Eye (tissue), 1 donor: ENCODE results near the gene EPN2.
"Not testable (repeated sequence)": the region's sequence is repeated elsewhere in the genome, so short reads cannot be mapped to it uniquely, and the experiment has no call there.

Source experiments
- DNase-seq: peaks from one replicate; pipeline ENCODE4 v3.0.0-alpha.2; 2015

EPN2 gene

DNA sequence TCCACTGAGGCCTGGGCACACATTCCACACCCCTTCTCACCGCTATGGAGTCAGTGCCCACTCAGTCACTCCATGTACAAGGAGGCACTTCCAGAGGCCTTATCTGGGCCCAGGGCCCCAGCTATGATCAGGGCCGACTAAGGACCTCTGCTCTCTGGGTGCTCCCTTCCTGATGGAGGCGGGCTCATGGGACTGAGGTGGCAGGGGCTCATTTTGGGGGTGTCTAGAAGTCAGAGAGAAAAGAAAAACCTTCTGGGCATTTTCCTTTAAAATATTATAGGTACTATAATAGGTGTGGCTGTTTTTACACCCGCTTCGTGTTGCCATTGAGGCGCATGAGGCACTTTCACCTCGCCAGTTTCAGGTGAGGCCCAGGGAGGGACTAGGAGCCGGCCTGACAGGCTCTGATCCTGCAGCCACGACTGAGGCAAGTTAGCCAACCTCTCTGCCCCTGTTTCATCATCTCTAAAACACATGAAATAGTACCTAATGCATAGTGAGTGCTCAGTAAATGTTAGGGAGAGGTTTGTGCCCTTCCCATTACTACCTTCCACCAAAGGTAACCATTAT is 111.0 kb downstream of the EPN2 start:
- no peak for DNase-seq

DNA sequence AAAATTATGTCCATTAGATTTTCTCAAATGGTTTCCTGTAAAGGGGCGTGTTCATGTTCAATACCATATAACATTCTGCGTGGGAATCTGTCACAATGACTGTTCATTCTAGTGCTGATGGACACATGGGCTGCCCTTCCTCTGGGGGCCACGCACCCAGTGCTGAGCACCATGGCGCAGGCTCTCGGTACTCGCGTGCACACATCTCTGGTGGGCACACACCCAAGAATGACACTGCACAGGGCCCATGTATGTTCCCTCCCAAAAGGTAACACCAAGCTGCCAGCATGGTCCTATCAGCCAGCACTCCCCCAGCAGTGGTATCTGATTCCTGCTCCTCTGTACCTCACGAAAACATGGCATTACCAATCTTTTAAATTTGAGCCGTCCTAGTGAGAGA is 111.6 kb downstream of the EPN2 start:
- DNase-seq: no peak

DNA sequence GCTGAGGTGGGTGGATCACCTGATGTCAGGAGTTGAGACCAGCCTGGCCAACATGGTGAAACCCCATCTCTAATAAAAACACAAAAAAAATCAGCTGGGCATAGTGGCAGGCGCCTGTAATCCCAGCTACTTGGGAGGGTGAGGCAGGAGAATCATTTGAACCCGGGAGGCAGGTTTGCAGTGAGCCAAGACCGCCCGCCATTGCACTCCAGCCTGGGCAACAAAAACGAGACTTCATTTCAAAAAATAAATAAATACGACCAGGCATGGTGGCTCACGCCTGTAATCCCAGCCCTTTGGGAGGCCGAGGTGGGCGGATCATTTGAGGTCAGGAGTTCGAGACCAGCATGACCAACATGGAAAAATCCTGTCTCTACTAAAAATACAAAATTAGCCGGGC is 116.2 kb downstream of the EPN2 start:
- not testable (repeated sequence) for DNase-seq

DNA sequence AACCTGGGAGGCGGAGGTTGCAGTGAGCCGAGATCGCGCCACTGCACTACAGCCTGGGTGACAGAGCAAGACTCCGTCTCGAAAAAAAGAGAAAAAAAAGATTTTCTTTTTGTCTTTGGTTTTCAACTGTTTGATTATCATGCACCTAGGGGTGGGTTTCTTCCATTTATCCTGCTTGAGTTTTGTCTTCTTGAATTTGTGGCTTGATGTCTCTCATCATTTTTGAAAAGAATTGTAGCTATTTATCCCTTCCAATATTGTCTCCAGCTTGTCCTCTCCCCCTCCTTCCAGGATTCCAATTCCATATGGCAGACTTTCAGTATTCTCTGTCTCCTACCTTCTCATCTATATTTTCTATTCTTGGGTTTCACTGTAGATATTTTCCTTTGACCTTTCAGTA is 117.6 kb downstream of the EPN2 start:
- no peak for DNase-seq

DNA sequence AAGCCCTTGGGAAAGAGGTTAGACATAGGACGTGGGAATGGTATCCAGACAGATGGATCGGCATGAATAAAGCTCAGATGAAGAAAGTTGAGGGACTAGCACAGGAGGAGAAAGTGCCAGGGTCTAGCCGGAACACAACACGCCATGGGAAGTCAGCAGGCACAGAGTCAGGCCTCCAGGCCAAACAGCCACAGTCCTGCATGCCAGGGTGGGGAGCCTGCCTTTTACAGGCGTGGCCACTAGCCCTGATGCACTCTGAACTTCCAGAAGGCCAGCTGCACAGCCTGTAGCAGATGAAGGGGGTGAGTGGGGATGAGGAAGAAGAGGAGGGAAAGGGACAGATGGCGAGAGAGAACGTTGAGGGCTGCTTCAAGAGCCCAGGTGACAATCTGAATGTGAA is 120.2 kb downstream of the EPN2 start:
- no peak for DNase-seq

DNA sequence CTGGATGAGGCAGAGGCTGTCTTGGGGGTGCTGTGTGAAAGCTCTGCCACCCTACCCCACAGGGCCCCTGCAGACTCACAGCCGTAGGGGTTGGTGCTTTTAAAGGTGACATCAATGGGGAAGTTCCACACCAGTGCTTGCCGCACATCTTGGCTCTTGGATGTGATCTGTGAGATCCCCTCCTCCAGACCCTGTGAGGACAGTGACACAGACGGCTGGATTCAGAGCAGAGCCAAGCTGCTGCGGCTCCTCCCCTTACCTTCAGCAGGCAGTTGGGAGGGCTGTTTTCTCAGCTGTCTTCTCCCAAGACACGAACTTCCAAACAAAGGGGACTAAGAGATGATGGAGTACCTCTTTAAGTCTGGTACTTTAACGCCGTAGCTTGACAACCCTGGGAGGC is 120.6 kb downstream of the EPN2 start:
- no peak for DNase-seq

DNA sequence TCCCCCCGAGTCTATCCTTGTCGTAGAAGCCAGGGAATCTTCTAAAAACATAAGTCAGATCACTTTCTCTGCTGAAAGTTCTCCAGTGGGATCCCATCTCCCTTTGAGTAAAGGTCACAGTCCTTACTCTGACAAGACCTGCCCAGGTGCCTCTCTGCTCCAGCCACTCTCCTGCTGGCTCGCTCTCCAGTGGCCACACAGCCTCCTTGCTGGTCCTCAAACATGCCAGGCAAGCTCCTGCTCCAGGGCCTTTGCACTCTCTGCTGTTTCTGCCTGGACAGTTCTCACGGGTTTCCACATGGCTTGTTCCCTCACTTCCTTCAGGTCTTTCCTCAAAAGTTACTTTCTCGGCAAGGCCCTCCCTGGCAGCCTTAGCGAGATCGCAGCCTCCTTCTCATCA is 122.0 kb downstream of the EPN2 start:
- no peak for DNase-seq

DNA sequence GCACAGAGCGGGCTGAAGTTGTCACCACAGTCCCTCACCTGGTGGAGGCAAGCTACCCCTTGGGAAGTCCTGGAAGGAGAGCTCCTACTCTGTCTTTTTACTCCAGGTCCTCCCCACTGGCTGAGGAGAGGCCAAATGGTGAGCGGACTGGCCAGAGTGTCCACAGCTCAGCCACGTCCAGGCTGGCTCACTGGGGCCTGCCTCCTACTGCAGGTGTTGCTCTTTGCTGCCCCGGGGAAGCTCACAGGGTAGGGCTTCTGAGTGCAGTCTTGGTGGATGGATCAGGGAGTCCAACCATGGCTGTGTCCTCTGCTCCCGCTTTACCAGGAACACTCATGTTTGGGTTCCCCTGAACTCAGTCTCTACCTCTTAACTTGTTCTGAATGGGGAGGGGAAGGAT is 122.7 kb downstream of the EPN2 start:
- DNase-seq: no peak

DNA sequence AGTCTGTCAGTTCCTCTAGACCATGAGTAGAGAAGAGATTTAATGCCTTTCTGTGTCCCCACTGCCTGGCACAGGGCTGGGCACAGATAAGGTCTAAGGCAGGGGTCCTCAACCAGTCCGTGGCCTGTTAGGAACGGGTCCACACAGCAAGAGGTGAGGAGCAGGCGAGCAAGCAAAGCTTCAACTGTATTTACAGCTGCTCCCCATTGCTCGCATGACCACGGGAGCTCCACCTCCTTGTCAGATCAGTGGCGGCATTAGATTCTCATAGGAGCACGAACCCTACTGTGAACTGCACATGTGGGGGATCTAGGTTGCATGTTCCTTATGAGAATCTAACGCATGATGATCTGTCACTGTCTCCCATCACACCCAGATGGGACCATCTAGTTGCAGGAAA is 123.6 kb downstream of the EPN2 start:
- DNase-seq: no peak

DNA sequence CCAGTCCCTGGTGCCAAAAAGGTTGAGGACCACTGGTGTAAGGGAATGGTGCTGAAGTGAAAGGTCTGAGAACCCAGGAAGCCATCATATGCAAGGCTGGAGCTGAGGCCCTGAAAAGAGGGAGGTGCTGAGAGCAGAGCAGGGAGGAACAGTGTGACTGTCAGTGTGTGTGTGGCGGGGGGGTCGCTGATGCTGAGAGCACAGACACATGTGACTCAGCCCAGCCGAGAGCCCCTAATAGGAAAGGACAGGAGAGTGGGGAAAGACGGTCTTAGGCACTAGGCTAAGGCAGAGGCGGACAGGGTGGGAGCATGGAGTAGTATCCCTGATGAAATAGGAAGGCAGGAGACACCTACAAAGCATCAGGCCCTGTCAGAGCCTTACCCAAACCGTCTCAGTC is 124.2 kb downstream of the EPN2 start:
- DNase-seq: no peak

DNA sequence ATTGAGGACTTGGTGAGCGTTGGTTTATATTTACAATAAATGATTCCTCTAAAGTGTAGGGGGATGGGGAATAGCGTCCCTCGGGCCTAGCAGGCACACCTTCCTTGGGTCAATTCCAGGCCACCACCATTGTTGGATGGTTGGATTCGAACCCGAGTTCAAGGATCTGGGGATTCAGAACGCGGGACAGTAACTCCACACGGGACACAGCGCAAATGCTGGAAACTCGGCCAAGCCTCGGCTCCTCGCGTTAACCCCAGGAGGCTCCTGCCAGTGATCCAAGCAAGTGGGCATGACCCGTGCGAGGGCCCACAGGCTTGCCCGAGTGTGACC is 124.7 kb downstream of the EPN2 start:
- DNase-seq: no peak

DNA sequence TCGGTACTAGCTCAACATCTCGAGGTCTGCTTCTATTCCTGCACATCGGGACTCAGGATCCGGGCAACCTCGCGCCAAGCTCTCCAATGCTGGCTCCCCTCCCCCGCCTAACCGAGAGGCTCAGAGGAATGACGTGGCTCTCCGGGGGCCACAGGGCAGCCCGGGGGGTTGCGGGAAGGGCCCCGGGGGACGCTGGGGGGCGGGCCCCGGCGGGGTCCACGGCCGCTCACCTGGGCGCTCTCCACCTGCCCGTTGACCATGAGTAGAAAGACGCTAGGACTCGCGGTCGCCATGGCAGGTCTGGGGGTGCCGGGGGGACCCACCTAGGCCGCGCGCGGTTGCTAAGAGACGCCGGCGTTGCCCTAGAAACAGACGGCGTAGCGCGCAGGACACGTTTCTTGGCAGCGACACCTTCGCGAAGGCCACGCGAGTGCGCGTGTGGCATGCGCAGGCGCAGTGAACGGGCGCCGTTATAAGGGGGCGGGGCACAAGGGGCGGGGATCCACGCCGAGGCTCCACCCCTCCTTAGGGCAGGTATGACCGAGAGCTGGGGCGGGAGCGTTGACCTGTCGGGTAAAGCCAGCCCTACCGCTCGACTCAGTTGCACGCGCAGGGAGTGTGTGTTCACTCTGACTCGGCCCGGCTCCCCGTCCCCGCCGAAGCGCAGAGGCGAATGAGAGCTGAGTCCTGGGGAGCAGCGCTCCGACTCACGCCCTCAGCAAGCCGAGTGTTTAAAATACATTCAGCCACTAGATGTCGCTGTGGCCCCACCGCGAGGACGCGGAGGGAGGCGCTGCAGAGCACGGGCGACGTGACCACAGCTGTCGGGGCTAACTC is 125.3 kb downstream of the EPN2 start, which contains the start of gene B9D1:
B9D1 (minus strand) TSS at position 447 of the 837 bp plus-strand sequence; CDS start at position 293, 154 bp downstream.
- peak; percentile 99 for DNase-seq

DNA sequence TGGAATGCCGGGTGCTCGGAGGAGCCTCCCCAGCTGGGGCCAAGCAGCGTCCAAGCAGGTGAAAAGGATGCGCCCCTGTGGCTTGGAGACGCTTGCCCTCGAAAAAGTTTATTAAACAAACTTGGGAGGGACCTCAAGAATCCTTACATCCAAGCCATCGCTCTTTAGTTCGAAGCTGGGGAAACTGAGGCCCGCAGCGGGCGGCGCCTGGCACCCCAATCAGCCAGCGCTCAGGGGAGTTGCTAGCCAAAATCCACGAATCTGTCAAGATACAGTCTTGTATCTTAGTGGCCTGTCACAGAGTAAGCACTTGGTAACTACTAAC is 125.9 kb downstream of the EPN2 start:
- DNase-seq: no peak

DNA sequence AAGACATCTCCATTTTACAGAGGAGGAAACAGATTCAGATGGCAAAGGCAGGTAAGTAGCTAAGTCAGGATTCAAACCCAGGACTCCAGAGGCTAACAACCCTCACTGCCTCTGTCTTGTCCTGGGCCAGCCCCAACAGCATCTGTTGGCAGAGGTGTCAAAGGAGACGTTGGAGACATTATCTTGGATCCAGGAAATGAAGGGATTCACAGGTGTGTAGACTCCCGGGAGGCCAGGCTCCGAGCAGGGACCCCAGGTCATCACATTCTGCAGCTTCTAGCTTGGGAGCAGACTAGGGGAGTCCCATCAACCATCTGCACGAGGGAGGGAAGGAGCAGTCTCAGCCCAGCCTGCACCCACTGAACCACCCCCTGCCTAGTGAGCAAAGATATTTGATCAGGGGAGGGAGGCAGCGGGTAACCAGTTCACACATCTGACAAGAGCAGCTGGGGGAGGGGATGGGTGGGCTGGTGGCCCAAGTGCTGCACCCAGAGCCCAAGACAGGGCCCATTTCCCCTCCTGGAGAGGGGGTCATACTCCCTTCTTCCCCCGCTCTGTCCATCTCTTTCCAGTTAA is 126.4 kb downstream of the EPN2 start:
- DNase-seq: no peak

DNA sequence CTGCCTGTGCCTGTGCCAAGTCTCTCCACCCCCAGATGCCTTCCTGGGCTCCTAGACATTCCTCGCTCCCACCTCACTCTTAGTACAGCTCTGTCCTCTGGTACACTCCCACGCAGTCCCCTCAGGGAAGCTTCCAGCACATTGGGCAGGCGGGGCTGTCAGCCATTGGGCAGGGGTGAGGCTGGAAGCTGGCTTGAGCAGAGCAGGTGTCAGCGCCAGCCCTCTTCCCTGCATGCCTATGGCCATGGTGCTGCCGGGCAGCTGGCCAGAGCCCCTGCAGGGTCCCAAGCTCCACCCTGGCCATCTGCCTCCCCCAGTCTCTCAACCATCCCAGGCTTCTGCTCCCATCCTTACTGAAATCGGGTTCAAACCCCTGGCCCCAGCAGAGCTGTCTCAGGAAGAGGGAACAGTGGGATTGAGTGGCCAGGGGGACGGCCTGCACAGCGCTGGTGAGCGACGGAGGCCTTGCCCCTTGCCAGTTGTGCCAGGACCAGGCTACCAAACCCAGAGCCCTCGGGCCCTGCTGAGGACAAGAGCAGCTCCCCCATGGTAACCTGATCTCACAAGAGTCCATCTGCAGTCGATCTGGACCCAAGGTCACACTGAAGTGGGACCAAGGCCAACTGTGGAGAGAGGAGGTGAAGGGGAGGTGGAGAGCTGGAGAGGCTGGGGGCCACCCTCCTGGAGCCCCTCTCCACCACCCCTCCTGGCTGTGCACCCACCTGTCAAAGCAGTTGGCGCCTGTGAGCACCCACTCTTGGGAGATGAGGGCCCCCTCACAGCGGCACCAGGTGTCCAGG is 127.7 kb downstream of the EPN2 start:
- peak; percentile 49 for DNase-seq

DNA sequence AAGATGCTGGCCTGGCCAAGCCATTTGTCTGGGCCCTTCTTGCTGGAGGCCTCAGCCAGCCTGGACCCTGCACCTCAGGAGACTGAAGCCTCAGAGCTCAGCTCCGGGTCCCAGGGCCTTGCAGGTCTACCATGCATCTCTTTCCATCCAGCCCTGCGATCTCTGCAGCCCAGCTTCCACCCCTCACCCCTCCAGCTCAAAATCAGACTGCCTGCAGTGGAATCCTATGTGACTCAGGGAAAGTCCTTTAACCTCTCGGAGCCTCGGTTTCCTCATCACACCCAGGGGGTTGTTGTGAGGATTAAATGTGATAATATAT is 128.3 kb downstream of the EPN2 start:
- DNase-seq: no peak

DNA sequence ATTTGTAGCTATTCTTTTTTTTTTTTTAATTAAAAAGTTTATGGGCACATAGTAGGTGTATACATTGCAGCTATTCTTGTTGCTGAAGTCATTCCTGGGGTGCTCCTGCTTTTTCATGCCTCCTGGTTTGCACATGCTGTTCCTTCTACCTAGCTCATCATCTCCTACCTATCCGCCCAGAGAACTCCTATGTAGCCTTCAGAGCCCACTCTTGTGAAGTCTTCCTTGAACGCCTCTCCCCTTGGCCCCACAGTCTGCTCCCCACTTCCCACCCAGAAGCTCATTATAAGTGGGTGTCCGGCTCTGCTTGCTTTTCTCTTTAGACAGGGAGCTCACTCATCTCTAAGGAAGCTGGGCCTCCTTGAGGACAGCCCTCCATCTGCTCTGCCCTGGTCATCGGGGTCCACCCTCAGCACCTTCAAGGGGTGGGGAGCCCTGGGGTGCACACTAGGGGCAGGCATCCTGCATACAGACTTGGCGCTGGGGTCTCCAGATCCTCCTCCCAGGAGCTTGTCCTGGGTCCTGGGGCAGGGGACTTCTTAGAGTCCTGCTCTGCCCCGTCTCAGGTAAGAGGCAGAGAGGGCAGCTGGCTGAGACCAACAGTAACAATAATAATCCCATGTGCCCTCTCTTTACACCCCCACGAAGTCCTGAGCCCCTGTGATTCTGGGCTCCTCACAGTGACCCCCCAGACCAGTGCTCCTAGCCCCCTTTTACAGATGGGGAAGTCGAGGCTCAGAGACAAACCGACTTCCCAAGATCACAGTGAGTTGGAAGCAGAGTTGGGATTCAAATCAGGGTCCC is 128.9 kb downstream of the EPN2 start:
- no peak for DNase-seq

DNA sequence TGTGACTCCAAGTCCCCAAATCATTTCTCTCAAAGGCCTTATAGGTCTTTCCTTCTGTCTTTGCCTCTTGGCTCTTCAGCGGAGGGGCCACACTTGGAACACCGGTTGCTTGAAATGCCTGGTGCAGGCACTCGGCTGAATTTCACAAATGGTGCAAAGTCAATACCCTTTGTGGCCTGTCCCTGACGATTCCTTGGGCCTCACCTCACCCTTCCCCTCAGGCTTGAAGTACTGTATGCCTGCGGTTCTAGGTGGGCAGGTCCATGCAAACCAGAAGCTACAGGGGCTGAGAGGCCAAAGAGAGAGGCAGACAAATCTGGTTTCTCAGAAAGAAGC is 129.4 kb downstream of the EPN2 start:
- DNase-seq: no peak

DNA sequence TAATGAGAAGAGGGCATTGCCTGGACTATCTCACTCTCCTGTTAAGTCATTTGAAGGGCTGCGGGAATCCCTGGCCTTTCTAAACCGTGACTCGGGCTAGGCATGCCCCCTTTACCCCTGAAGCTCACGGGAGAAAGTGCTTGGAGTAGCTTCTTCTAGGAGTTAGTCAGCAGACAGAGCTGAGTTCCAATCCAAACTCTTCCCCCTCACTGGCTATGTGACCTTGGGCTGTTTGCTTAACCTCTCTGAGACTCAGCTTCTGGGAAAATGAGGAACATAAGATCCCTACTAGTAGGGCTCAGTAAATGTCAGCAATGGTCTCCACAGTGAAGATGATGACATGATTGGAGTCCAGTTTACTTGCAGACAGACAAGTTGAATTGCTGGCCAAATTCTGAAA is 131.1 kb downstream of the EPN2 start:
- no peak for DNase-seq

DNA sequence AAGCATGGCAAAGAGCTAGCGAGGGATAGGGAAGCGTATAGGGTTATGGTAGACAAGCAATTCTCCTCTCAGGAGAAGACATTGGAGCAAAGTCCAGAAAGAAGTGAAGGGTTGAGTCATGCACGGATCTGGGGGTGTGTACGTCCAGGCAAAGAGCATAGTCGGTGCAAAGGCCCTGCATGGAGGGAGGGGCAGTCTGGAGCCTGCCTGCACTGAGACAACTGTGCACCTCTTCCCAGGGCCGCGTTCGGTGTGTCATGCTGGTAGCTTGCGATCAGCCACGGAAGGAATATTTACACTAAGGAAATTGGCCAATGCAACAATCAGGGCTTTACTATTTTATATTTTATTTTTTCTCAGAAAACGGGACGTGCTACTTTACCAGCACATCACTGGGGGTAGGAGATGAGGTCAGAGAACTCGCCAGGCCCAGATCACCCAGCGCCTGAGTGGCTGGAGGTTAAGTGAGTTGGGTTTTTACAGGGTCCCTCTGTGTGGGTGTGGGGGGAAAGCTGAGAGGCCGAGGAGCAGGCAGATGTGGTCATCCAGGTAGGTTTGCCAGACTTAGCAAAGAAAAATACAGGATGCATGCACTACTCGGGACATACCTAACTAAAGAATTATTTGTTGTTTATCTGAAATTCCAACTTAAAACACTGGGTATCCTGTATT is 132.1 kb downstream of the EPN2 start:
- no peak for DNase-seq

DNA sequence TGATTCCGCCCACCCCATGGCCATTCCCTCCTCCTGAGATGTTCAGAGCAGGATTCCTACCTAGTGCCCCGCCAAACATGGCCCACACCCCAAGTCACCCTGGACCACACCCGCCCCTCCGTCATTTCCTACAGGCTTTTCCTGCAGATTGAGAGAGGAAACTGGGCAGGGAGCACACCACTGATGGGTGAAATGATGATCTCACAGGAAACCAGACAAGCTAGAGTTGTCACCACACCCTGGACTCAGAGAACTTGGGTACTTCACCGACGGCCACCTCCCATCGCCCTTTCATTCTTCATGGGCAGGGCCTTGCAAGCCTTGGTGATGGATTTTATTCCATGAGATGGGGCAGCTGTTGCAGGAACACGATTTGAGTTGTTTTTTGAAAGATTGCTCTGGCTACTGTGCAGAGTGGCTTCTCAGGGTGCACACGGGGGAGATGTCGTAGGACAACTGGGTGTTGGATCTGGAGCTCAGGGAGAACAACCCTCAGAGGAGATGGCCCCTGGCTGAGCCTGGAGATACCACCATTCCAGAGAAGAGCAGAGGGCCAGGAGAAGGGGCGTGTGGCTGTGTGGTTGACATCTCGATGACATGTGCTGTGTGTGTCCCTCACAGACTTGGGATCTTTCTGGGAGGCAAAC is 132.8 kb downstream of the EPN2 start:
- DNase-seq: no peak

DNA sequence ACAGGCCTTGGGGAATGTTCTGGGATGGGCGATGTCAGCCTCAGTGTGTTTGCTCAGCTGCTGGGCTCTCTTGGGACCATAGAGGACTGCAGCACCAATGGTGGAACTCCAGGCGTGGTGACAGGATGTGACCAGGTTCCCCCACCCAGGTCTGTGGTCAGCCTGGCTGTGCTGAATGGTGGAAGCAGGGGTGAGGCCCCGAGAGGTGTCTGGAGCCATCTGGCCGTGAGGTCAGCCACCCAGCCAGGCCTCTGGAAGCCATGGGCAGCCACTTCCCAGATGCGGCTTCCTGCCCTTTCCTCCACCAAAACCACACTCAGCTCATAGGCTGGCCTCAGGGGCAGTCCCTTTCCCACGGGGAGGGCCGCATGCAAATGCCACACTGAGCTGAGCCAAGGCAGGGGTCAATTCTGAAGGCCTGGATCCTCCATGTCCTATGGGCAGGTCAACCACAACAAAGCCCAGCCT is 133.4 kb downstream of the EPN2 start:
- DNase-seq: no peak
